ENCODE data around the gene TEX2. TPM values are rescaled to one million over a fixed set of nuclear protein-coding genes. Genes with fewer than 3 reads are reported as not detected.

Gene TEX2
- total and polyA plus RNA-seq, 2 of the 13 experiments (the other 11 are each of a cell fraction or from before 2014, with no cell fraction given): 21.4 to 37.7 TPM

DNA sequence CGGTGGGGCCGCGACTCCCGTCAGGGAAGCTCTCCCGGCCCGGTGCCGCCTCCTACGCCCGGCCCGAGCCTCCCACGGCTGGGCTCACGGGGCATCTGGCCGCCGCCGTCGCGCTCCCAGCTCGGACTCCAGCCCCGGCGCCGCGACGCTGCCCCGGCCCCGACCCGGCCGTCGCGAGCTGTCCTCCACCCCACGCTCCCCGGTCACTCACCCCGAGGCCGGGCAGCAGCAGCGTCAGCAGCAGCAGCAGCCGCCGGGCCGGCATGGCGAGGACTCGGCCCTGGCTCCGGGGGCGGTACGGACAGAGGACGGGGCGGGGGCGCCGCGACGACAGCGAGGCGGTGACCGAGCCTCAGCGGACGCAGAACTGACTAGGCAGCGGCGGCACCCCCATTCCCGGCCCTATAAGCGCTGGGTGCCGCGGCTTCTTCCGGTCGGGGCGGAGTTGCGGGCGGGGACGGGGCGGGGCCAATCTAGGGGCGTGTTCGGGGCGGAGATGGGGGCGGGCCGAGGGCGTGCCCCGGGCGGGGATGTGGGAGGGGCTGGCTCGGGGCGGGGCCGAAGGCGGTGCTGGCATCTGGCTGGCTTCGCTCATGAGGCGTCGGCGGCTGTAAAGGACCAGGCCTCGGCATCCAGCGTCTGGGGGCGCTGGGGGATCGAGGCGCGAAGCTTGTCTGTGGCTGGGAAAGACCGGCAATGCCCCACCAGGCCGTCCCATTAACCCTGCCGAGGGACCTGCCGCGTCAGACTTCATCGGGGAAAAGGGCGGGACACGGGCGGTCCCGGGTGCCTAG lies 133.1 kb downstream of the TEX2 start, which contains the start of gene ERN1 (continued):
- TF ChIP-seq ZBTB3 (CRISPR knock-in tag; IDR thresholded peaks at IDR 0.05; ENCODE audit: borderline replicate concordance, low read depth) (no peak), PHB2 (IDR thresholded peaks at IDR 0.05; ENCODE audit: partially characterized antibody) (no peak), SAP130 (CRISPR knock-in tag; IDR thresholded peaks at IDR 0.05; ENCODE audit: low read depth) (peak; percentile 95), NR0B2 (CRISPR knock-in tag; IDR thresholded peaks at IDR 0.05) (peak; percentile 76), ZNF574 (CRISPR knock-in tag; IDR thresholded peaks at IDR 0.05) (peak; percentile 93), NFIB (CRISPR knock-in tag; IDR thresholded peaks at IDR 0.05; ENCODE audit: borderline replicate concordance) (no peak), KLF9 (CRISPR knock-in tag; IDR thresholded peaks at IDR 0.05; ENCODE audit: low read depth) (no peak), U2AF2 (IDR thresholded peaks at IDR 0.05; ENCODE audit: low read depth, low read length) (no peak), ZNF382 (CRISPR knock-in tag; IDR thresholded peaks at IDR 0.05; ENCODE audit: borderline replicate concordance) (no peak), ZNF572 (CRISPR knock-in tag; IDR thresholded peaks at IDR 0.05) (no peak), REPIN1 (CRISPR knock-in tag; IDR thresholded peaks at IDR 0.05; ENCODE audit: borderline replicate concordance, low read depth) (peak; percentile 63; the same call in 1 of the 2 replicates), ZNF558 (CRISPR knock-in tag; IDR thresholded peaks at IDR 0.05; ENCODE audit: borderline replicate concordance) (peak; percentile 85; the same call in 1 of the 2 replicates), ZFX (CRISPR knock-in tag; IDR thresholded peaks at IDR 0.05; ENCODE audit: low read depth) (peak; percentile 96), ZNF772 (CRISPR knock-in tag; IDR thresholded peaks at IDR 0.05) (peak; percentile 93; the same call in 1 of the 2 replicates)
- TF ChIP-seq, protein P1, sequence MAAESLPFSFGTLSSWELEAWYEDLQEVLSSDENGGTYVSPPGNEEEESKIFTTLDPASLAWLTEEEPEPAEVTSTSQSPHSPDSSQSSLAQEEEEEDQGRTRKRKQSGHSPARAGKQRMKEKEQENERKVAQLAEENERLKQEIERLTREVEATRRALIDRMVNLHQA (CRISPR knock-in tag; IDR thresholded peaks at IDR 0.05): no peak
- TF ChIP-seq, protein P2, sequence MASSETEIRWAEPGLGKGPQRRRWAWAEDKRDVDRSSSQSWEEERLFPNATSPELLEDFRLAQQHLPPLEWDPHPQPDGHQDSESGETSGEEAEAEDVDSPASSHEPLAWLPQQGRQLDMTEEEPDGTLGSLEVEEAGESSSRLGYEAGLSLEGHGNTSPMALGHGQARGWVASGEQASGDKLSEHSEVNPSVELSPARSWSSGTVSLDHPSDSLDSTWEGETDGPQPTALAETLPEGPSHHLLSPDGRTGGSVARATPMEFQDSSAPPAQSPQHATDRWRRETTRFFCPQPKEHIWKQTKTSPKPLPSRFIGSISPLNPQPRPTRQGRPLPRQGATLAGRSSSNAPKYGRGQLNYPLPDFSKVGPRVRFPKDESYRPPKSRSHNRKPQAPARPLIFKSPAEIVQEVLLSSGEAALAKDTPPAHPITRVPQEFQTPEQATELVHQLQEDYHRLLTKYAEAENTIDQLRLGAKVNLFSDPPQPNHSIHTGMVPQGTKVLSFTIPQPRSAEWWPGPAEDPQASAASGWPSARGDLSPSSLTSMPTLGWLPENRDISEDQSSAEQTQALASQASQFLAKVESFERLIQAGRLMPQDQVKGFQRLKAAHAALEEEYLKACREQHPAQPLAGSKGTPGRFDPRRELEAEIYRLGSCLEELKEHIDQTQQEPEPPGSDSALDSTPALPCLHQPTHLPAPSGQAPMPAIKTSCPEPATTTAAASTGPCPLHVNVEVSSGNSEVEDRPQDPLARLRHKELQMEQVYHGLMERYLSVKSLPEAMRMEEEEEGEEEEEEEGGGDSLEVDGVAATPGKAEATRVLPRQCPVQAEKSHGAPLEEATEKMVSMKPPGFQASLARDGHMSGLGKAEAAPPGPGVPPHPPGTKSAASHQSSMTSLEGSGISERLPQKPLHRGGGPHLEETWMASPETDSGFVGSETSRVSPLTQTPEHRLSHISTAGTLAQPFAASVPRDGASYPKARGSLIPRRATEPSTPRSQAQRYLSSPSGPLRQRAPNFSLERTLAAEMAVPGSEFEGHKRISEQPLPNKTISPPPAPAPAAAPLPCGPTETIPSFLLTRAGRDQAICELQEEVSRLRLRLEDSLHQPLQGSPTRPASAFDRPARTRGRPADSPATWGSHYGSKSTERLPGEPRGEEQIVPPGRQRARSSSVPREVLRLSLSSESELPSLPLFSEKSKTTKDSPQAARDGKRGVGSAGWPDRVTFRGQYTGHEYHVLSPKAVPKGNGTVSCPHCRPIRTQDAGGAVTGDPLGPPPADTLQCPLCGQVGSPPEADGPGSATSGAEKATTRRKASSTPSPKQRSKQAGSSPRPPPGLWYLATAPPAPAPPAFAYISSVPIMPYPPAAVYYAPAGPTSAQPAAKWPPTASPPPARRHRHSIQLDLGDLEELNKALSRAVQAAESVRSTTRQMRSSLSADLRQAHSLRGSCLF (CRISPR knock-in tag; IDR thresholded peaks at IDR 0.05; ENCODE audit: borderline replicate concordance): no peak
- TF ChIP-seq, protein P3, sequence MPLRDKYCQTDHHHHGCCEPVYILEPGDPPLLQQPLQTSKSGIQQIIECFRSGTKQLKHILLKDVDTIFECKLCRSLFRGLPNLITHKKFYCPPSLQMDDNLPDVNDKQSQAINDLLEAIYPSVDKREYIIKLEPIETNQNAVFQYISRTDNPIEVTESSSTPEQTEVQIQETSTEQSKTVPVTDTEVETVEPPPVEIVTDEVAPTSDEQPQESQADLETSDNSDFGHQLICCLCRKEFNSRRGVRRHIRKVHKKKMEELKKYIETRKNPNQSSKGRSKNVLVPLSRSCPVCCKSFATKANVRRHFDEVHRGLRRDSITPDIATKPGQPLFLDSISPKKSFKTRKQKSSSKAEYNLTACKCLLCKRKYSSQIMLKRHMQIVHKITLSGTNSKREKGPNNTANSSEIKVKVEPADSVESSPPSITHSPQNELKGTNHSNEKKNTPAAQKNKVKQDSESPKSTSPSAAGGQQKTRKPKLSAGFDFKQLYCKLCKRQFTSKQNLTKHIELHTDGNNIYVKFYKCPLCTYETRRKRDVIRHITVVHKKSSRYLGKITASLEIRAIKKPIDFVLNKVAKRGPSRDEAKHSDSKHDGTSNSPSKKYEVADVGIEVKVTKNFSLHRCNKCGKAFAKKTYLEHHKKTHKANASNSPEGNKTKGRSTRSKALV (CRISPR knock-in tag; IDR thresholded peaks at IDR 0.05): peak; percentile 22; the same call in 1 of the 2 replicates

Data from HepG2 (cell line).